ENCODE measurements around the gene ULK4.
"Not testable (repeated sequence)": the region's sequence is repeated elsewhere in the genome, so short reads cannot be mapped to it uniquely, and the experiment has no call there.

The ULK4 gene

DNA sequence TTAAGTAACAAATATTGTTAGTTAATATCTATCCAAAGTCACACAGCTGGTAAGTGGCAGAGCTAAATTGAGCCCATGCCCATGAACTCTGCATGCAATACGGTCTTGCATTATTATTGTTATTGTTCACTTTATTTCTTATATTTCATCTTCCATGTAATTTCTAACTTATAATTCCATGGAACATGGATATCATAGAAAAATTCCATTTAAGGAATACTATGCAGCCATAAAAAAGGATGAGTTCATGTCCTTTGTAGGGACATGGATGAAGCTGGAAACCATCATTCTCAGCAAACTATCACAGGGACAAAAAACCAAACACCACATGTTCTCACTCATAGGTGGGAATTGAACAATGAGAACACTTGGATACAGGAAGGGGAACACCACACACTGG is 508.3 kb downstream of the ULK4 start:
- H3K9me3 ChIP-seq (ENCODE audit: control insufficient read depth in 5 of 5, low read length in 5 of 5); H3K27ac ChIP-seq (ENCODE audit: low read depth, low read length); H3K9ac ChIP-seq (ENCODE audit: low read length in 5 of 5); H3K4me3 ChIP-seq (ENCODE audit: low read depth in 1 of 5, low read length in 5 of 5); H3K4me1 ChIP-seq (ENCODE audit: control insufficient read depth in 5 of 5, insufficient read depth in 5 of 5, low read length in 5 of 5); H3K36me3 ChIP-seq (ENCODE audit: control insufficient read depth in 5 of 5, insufficient read depth in 5 of 5, low read length in 5 of 5); H3K27me3 ChIP-seq (ENCODE audit: control insufficient read depth in 5 of 5, insufficient read depth in 4 of 5, low read length in 5 of 5): not testable (repeated sequence)

- Histone ChIP-seq H3K9me3 (ENCODE audit: control insufficient read depth in 5 of 5, low read length in 5 of 5) (no peaks in the 10 kb centered on the region), H3K4me3 (ENCODE audit: low read depth in 1 of 5, low read length in 5 of 5) (no peak overlapping the region), H3K4me1 (ENCODE audit: control insufficient read depth in 5 of 5, insufficient read depth in 5 of 5, low read length in 5 of 5) (no peaks in the 10 kb centered on the region), H3K36me3 (ENCODE audit: control insufficient read depth in 5 of 5, insufficient read depth in 5 of 5, low read length in 5 of 5) (peaks cover 0 to 3% (median 0%) of the 10 kb centered on the region in 5 donors), H3K27me3 (ENCODE audit: control insufficient read depth in 5 of 5, insufficient read depth in 4 of 5, low read length in 5 of 5) (no peaks in the 10 kb centered on the region), H3K9ac (ENCODE audit: low read length in 5 of 5) (no peak overlapping the region), H3K27ac (ENCODE audit: low read depth, low read length) (no peak overlapping the region)
These were observed 511.3 kb downstream of the ULK4 start for GRCh38 chr3:41450416-41451231.

DNA sequence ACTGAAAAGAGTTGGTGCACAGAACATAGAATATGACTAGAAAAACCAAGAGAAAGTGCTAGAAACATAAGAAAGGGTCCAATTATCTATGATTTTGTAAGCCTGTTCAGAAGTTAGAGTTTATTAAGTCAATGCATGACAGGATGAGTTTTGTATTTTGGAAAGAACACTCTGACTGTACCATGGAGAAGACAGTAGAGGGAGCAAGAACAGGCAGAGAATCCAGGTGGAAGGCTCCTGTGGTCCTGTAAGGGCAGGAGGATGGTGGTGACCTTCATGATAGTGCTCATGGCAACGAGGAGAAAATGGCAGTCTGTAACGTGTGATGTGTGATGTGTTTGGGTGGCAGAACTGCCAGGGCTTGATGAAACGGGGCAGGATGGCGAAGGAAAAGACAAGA is 513.5 kb downstream of the ULK4 start:
- H3K27me3 ChIP-seq (ENCODE audit: control insufficient read depth in 5 of 5, insufficient read depth in 4 of 5, low read length in 5 of 5), result no peaks in the 10 kb centered on the region
- no peaks in the 10 kb centered on the region for H3K9me3 ChIP-seq (ENCODE audit: control insufficient read depth in 5 of 5, low read length in 5 of 5)
- no peaks in the 10 kb centered on the region for H3K4me1 ChIP-seq (ENCODE audit: control insufficient read depth in 5 of 5, insufficient read depth in 5 of 5, low read length in 5 of 5)
- H3K27ac ChIP-seq (ENCODE audit: low read depth, low read length), result no peak overlapping the region
- no peak overlapping the region for H3K9ac ChIP-seq (ENCODE audit: low read length in 5 of 5)
- no peaks in the 10 kb centered on the region for H3K36me3 ChIP-seq (ENCODE audit: control insufficient read depth in 5 of 5, insufficient read depth in 5 of 5, low read length in 5 of 5)
- no peak overlapping the region for H3K4me3 ChIP-seq (ENCODE audit: low read depth in 1 of 5, low read length in 5 of 5)

DNA sequence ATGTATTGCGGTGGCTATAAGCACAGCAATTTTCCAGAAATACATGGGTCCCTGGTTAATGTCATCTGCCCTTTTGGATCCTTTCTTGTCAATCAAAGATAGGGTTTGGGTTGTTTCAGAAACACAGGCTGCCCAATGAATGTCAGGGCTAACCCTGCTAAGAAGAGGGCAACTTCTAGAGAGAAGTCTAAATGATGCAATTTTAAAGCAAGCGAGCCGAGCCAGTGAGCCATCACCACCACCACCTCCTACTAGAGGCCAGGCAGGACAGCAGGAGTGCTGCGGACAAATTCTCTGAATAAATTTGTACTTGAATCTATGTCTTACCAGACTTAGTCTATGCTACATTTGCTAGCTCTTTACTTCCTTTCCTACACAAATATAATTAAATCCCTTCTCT is 514.2 kb downstream of the ULK4 start:
- Histone ChIP-seq H3K9ac (ENCODE audit: low read length in 5 of 5) (no peak overlapping the region), H3K36me3 (ENCODE audit: control insufficient read depth in 5 of 5, insufficient read depth in 5 of 5, low read length in 5 of 5) (no peaks in the 10 kb centered on the region), H3K4me1 (ENCODE audit: control insufficient read depth in 5 of 5, insufficient read depth in 5 of 5, low read length in 5 of 5) (no peaks in the 10 kb centered on the region), H3K4me3 (ENCODE audit: low read depth in 1 of 5, low read length in 5 of 5) (no peak overlapping the region), H3K9me3 (ENCODE audit: control insufficient read depth in 5 of 5, low read length in 5 of 5) (no peaks in the 10 kb centered on the region), H3K27me3 (ENCODE audit: control insufficient read depth in 5 of 5, insufficient read depth in 4 of 5, low read length in 5 of 5) (no peaks in the 10 kb centered on the region), H3K27ac (ENCODE audit: low read depth, low read length) (no peak overlapping the region)

DNA sequence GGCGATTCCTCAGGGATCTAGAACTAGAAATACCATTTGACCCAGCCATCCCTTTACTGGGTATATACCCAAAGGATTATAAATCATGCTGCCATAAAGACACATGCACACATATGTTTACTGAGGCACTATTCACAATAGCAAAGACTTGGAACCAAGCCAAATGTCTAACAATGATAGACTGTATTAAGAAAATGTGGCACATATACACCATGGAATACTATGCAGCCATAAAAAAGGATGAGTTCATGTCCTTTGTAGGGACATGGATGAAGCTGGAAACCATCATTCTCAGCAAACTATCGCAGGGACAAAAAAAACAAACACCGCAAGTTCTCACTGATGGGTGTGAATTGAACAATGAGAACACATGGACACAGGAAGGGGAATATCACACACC is 515.6 kb downstream of the ULK4 start:
- not testable (repeated sequence) for H3K4me1 ChIP-seq (ENCODE audit: control insufficient read depth in 5 of 5, insufficient read depth in 5 of 5, low read length in 5 of 5); H3K27ac ChIP-seq (ENCODE audit: low read depth, low read length); H3K27me3 ChIP-seq (ENCODE audit: control insufficient read depth in 5 of 5, insufficient read depth in 4 of 5, low read length in 5 of 5); H3K9ac ChIP-seq (ENCODE audit: low read length in 5 of 5); H3K36me3 ChIP-seq (ENCODE audit: control insufficient read depth in 5 of 5, insufficient read depth in 5 of 5, low read length in 5 of 5); H3K4me3 ChIP-seq (ENCODE audit: low read depth in 1 of 5, low read length in 5 of 5); H3K9me3 ChIP-seq (ENCODE audit: control insufficient read depth in 5 of 5, low read length in 5 of 5)

DNA sequence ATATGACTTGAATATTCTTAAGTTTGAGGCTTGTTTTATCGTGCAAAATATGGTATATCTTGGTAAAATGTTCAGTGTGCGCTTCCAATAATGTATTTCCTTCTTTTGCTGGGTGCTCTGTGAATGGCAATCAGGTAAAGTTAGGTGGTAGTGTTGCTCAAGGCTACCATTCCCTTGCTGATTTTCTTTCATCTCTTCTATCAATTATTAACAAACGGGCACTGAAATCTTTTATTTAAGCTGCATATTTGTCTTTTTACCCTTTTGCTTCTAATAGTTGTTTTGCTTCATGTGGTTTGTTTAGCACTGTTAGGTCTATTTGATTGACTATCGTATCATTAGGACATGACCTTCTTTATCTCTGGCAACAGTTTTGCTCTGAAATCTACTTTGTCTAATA is 520.3 kb downstream of the ULK4 start:
- peaks cover 0 to 6% (median 4%) of the 10 kb centered on the region in 5 donors for H3K9me3 ChIP-seq (ENCODE audit: control insufficient read depth in 5 of 5, low read length in 5 of 5)
- H3K9ac ChIP-seq (ENCODE audit: low read length in 5 of 5), result no peak overlapping the region
- H3K27ac ChIP-seq (ENCODE audit: low read depth, low read length), result no peak overlapping the region
- no peaks in the 10 kb centered on the region for H3K27me3 ChIP-seq (ENCODE audit: control insufficient read depth in 5 of 5, insufficient read depth in 4 of 5, low read length in 5 of 5)
- H3K4me3 ChIP-seq (ENCODE audit: low read depth in 1 of 5, low read length in 5 of 5), result no peak overlapping the region
- H3K36me3 ChIP-seq (ENCODE audit: control insufficient read depth in 5 of 5, insufficient read depth in 5 of 5, low read length in 5 of 5), result no peaks in the 10 kb centered on the region
- no peaks in the 10 kb centered on the region for H3K4me1 ChIP-seq (ENCODE audit: control insufficient read depth in 5 of 5, insufficient read depth in 5 of 5, low read length in 5 of 5)

DNA sequence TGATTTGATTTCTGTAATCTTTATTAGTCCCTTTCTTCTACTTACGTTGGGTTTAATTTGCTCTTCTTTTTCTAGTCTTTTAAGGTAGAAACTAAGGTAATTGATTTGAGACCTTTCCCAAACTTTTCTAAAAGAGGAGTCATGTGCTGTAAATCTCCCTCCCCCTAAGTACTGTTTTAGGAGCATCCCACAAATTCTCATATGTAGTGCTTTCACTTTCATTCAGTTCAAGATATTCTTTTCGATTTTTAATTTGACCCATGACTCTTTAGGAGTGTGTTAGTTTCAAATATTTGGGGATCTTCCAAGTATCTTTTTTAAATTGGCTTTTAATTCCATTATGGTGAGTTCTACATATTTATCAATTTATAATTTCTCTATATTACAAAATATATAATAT is 520.8 kb downstream of the ULK4 start:
- Histone ChIP-seq H3K36me3 (ENCODE audit: control insufficient read depth in 5 of 5, insufficient read depth in 5 of 5, low read length in 5 of 5) (no peaks in the 10 kb centered on the region), H3K4me3 (ENCODE audit: low read depth in 1 of 5, low read length in 5 of 5) (no peak overlapping the region), H3K4me1 (ENCODE audit: control insufficient read depth in 5 of 5, insufficient read depth in 5 of 5, low read length in 5 of 5) (no peaks in the 10 kb centered on the region), H3K9me3 (ENCODE audit: control insufficient read depth in 5 of 5, low read length in 5 of 5) (peaks cover 0 to 6% (median 4%) of the 10 kb centered on the region in 5 donors), H3K27ac (ENCODE audit: low read depth, low read length) (no peak overlapping the region), H3K9ac (ENCODE audit: low read length in 5 of 5) (no peak overlapping the region), H3K27me3 (ENCODE audit: control insufficient read depth in 5 of 5, insufficient read depth in 4 of 5, low read length in 5 of 5) (no peaks in the 10 kb centered on the region)

DNA sequence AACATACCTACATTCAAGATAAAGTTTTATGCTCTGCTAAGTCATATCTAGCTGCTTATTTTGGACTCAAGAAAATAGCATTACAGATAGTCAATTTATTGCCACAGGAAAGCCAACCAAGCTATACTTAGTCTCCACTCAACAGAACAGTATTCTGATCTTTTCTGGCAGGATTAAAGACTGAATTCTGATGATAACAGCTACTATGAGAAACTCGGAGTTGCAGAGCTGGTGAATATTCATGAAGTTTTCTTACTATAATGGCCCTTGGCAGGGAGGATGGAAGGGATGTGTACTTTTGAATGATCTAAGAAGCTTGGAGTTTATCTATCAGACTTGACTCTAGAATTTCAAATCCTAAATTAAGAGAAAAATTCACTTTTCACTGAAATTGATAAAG is 524.9 kb downstream of the ULK4 start:
- Histone ChIP-seq H3K36me3 (ENCODE audit: control insufficient read depth in 5 of 5, insufficient read depth in 5 of 5, low read length in 5 of 5) (no peaks in the 10 kb centered on the region), H3K27ac (ENCODE audit: low read depth, low read length) (no peak overlapping the region), H3K4me1 (ENCODE audit: control insufficient read depth in 5 of 5, insufficient read depth in 5 of 5, low read length in 5 of 5) (no peaks in the 10 kb centered on the region), H3K9me3 (ENCODE audit: control insufficient read depth in 5 of 5, low read length in 5 of 5) (peaks cover 0 to 6% (median 5%) of the 10 kb centered on the region in 5 donors), H3K27me3 (ENCODE audit: control insufficient read depth in 5 of 5, insufficient read depth in 4 of 5, low read length in 5 of 5) (no peaks in the 10 kb centered on the region), H3K4me3 (ENCODE audit: low read depth in 1 of 5, low read length in 5 of 5) (no peak overlapping the region), H3K9ac (ENCODE audit: low read length in 5 of 5) (no peak overlapping the region)

DNA sequence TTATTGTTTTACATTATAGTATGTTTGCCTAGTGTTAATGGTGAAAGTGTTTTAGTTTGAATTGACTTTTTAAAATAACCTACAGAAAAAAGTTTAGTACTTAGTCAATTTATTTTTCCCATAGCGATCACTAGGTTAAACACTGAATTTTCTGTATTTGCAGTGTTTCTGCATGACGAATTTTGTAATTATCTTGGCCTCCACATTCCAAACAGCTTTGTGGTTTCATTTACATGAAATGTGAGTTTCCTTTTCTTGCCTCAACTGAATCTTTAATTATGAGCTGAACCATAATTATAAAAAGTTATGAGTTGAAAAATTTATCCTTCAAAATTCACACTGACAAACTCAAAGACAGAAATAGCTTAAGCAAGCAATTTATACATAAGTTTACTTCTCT is 527.1 kb downstream of the ULK4 start:
- no peaks in the 10 kb centered on the region for H3K27me3 ChIP-seq (ENCODE audit: control insufficient read depth in 5 of 5, insufficient read depth in 4 of 5, low read length in 5 of 5)
- no peak overlapping the region for H3K27ac ChIP-seq (ENCODE audit: low read depth, low read length)
- H3K36me3 ChIP-seq (ENCODE audit: control insufficient read depth in 5 of 5, insufficient read depth in 5 of 5, low read length in 5 of 5), result no peaks in the 10 kb centered on the region
- no peak overlapping the region for H3K4me3 ChIP-seq (ENCODE audit: low read depth in 1 of 5, low read length in 5 of 5)
- H3K9me3 ChIP-seq (ENCODE audit: control insufficient read depth in 5 of 5, low read length in 5 of 5), result peaks cover 0 to 6% (median 5%) of the 10 kb centered on the region in 5 donors
- H3K4me1 ChIP-seq (ENCODE audit: control insufficient read depth in 5 of 5, insufficient read depth in 5 of 5, low read length in 5 of 5), result no peaks in the 10 kb centered on the region
- H3K9ac ChIP-seq (ENCODE audit: low read length in 5 of 5), result no peak overlapping the region

GRCh38 chr3:41431386-41431785 is 530.5 kb downstream of the ULK4 start:
- no peaks in the 10 kb centered on the region for H3K27me3 ChIP-seq (ENCODE audit: control insufficient read depth in 5 of 5, insufficient read depth in 4 of 5, low read length in 5 of 5)
- H3K9me3 ChIP-seq (ENCODE audit: control insufficient read depth in 5 of 5, low read length in 5 of 5), result peaks cover 0 to 6% (median 0%) of the 10 kb centered on the region in 5 donors
- no peaks in the 10 kb centered on the region for H3K4me1 ChIP-seq (ENCODE audit: control insufficient read depth in 5 of 5, insufficient read depth in 5 of 5, low read length in 5 of 5)
- no peaks in the 10 kb centered on the region for H3K36me3 ChIP-seq (ENCODE audit: control insufficient read depth in 5 of 5, insufficient read depth in 5 of 5, low read length in 5 of 5)
- no peak overlapping the region for H3K27ac ChIP-seq (ENCODE audit: low read depth, low read length)
- H3K4me3 ChIP-seq (ENCODE audit: low read depth in 1 of 5, low read length in 5 of 5), result no peak overlapping the region
- H3K9ac ChIP-seq (ENCODE audit: low read length in 5 of 5), result no peak overlapping the region
